Measurements from ENCODE around the gene SLC4A7. TPM values are rescaled to one million over a fixed set of nuclear protein-coding genes. Genes with fewer than 3 reads are reported as not detected.

The SLC4A7 gene
- total RNA-seq, 1 donor, result 165 TPM

GRCh38 chr3:27488821-27489220 lies 4.6 kb upstream of the SLC4A7 start:
- no peak for DNase-seq (ENCODE audit: low read depth)
- TF ChIP-seq, protein P1, sequence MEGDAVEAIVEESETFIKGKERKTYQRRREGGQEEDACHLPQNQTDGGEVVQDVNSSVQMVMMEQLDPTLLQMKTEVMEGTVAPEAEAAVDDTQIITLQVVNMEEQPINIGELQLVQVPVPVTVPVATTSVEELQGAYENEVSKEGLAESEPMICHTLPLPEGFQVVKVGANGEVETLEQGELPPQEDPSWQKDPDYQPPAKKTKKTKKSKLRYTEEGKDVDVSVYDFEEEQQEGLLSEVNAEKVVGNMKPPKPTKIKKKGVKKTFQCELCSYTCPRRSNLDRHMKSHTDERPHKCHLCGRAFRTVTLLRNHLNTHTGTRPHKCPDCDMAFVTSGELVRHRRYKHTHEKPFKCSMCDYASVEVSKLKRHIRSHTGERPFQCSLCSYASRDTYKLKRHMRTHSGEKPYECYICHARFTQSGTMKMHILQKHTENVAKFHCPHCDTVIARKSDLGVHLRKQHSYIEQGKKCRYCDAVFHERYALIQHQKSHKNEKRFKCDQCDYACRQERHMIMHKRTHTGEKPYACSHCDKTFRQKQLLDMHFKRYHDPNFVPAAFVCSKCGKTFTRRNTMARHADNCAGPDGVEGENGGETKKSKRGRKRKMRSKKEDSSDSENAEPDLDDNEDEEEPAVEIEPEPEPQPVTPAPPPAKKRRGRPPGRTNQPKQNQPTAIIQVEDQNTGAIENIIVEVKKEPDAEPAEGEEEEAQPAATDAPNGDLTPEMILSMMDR (IDR thresholded peaks at IDR 0.05; ENCODE audit: insufficient read depth, low read length), result no peak
- H3K4me3 ChIP-seq (ENCODE audit: low read depth, low read length), result no peak overlapping the region

DNA sequence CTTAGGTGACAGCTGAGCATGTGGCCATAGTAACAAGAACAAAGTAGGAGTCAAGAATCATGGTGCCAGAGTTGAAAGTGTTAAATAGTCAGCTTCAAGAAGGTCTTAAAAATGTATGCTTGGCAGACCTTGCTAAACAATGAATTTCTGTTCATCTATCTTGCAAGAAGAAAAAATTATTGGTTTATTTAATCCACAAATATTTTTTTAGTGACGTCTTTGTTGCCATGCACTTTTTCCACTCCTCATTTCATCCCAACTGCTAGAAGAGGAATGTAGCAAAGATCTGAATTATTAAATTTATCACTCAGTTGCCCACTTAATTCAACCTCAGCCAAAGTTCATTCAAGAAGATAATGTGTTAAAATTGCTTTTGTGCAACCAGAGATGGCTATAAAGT lies 3.2 kb upstream of the SLC4A7 start:
- H3K4me3 ChIP-seq (ENCODE audit: low read depth, low read length), result no peak overlapping the region
- DNase-seq (ENCODE audit: low read depth), result peak; percentile 36
- TF ChIP-seq, protein P1 (IDR thresholded peaks at IDR 0.05; ENCODE audit: insufficient read depth, low read length), result no peak

DNA sequence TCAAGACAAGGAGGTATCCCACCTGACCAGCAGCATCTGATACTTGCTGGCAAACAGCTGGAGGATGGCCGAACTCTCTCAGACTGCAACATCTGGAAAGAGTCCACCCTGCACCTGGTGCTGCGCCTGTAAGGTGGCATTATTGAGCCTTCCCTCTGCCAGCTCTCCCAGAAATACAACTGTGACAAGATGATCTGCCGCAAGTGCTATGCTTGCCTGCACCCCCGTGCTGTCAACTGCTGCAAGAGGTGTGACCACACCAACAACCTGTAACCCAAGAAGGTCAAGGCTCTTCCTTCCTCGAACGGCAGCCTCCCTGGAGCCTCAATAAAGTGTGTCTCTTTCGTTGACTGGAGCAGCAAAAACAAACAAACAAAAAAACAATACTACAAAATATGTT lies 2.2 kb upstream of the SLC4A7 start:
- no peak for DNase-seq (ENCODE audit: low read depth)
- TF ChIP-seq, protein P1 (IDR thresholded peaks at IDR 0.05; ENCODE audit: insufficient read depth, low read length), result no peak
- H3K4me3 ChIP-seq (ENCODE audit: low read depth, low read length), result no peak overlapping the region

DNA sequence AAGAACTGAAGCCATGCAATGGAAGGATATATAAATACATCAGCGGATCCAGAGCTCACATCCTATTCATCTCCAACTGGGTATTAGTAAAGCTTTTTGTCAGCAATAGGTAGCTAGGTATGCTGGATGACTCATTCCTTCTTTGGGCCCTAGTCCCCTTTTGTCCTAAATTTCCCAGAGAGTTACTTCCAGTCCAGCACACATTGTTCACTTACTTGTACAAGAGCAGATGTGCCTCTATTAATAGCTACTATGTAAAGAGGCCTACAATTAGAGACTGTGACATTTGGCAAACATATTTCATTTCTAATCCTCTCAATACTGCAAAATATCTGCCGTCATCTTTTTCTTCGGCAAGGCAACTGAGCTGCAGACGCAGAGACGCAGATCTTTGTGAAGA lies 1.7 kb upstream of the SLC4A7 start:
- no peak for DNase-seq (ENCODE audit: low read depth)

DNA sequence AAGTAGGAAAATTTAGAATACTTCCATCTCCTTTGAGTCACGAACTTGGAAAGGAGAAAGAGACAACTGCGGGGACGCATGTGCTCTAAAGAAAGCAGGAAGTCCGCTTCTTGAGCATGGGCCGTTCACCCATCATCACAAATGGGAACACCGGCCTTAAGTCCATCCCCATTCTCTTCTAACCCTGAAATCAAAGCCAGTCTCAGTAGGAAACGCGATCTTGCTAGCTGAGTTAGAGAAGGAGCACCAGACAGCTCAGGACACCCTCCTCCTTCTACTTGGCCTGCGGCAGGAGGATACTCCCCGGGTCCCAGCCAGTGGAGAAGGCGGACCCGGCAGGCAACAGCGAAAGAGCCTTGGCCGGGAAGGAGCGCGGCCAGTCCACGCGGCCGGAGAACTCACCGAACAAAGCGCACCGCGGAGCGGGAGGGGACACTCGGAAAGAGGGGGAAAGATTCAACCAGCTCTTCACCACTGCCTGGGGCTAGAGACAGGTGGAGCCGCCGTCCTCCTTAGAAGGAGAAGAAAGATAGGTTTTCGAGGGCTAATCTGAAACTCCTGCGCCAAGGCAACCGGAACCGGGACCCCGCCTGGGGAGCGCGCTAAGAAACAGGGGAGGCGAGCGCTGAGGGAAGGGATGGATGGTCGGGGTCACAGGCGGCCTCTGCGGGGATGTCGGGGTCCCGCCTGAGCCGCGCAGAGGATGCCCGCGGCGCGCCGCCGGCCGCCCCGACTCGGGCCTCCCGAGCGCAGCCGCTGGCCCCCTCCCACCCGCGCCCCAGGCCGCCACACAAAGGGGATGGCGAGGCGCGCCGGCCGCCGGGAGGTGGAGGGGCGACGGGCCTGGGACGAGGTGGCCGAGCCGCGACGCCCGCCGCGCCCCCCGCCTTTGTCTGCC lies 818 bp downstream of the SLC4A7 start:
- TF ChIP-seq, protein P1 (IDR thresholded peaks at IDR 0.05; ENCODE audit: insufficient read depth, low read length), result no peak
- H3K4me3 ChIP-seq (ENCODE audit: low read depth, low read length), result peak overlapping the region; percentile 93
- peak; percentile 81 for DNase-seq (ENCODE audit: low read depth)

More for the DNA sequence above, 1.7 kb upstream of the SLC4A7 start:
- H3K4me3 ChIP-seq (ENCODE audit: low read depth, low read length), result no peak overlapping the region
- TF ChIP-seq, protein P1 (IDR thresholded peaks at IDR 0.05; ENCODE audit: insufficient read depth, low read length), result no peak

DNA sequence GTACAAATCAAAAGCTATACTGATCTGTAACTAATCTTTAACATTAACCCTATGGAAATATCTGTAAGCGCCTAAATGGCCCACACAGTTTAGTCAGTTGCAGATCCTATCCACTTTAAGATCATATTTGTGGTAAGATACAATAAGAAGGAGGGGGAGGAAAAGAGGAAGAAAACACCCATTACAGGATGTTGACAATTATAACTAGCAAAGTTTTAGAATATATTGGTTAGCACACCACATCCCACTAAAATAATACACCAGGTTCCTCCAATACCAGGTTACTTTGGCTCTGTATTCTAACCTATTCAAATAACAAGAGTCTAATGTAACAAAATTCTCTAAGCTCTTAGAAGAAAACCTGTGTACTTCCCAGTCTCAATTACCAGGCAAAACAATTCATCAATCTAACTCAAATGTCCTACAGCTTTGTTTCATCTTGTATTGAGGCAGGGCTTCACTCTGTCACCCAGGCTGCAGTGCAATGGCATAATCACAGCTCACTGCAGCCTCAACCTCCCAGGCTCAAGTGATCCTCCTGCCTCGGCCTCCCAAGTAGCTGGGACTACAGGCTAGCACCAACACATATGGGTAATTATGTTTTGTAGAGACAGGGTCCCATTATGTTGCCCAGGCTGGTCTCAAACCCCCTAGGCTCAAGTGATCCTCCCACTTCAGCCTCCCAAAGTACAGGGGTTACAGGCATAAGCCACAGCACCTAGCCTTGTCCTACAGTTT lies 4.2 kb downstream of the SLC4A7 start:
- TF ChIP-seq, protein P1 (IDR thresholded peaks at IDR 0.05; ENCODE audit: insufficient read depth, low read length), result no peak
- no peak for DNase-seq (ENCODE audit: low read depth)
- H3K4me3 ChIP-seq (ENCODE audit: low read depth, low read length), result peak overlapping the region; percentile 93

Measured in fibroblast of the aortic adventitia (primary cell).